ENCODE results near the gene MAML3.

MAML3 gene

GRCh38 chr4:140157341-140157740 is 3.4 kb upstream of the MAML3 start:
- H3K9me3 ChIP-seq (ENCODE audit: control insufficient read depth in 2 of 2, low read length in 2 of 2) = no peaks in the 10 kb centered on the region
- peaks cover 19 to 21% of the 10 kb centered on the region in 2 donors for H3K4me1 ChIP-seq (ENCODE audit: control insufficient read depth in 2 of 2, insufficient read depth in 2 of 2, low read length in 2 of 2)
- no peaks in the 10 kb centered on the region for H3K36me3 ChIP-seq (ENCODE audit: control insufficient read depth in 2 of 2, insufficient read depth in 2 of 2, low read length in 2 of 2)
- peak overlapping the region; percentile 53 to 64 for H3K27ac ChIP-seq (ENCODE audit: low read depth in 2 of 2, low read length in 2 of 2)
- H3K27me3 ChIP-seq (ENCODE audit: control insufficient read depth in 2 of 2, insufficient read depth in 2 of 2, low read length in 2 of 2) = no peaks in the 10 kb centered on the region
- no peak overlapping the region for H3K9ac ChIP-seq (ENCODE audit: low read depth in 1 of 2, low read length in 2 of 2)
- H3K4me3 ChIP-seq (ENCODE audit: low read length in 2 of 2) = no peak overlapping the region

GRCh38 chr4:140156529-140157171 is 2.7 kb upstream of the MAML3 start:
- H3K27me3 ChIP-seq (ENCODE audit: control insufficient read depth in 2 of 2, insufficient read depth in 2 of 2, low read length in 2 of 2) = no peaks in the 10 kb centered on the region
- H3K36me3 ChIP-seq (ENCODE audit: control insufficient read depth in 2 of 2, insufficient read depth in 2 of 2, low read length in 2 of 2) = no peaks in the 10 kb centered on the region
- no peaks in the 10 kb centered on the region for H3K9me3 ChIP-seq (ENCODE audit: control insufficient read depth in 2 of 2, low read length in 2 of 2)
- H3K4me3 ChIP-seq (ENCODE audit: low read length in 2 of 2) = no peak overlapping the region
- peaks cover 19 to 21% of the 10 kb centered on the region in 2 donors for H3K4me1 ChIP-seq (ENCODE audit: control insufficient read depth in 2 of 2, insufficient read depth in 2 of 2, low read length in 2 of 2)
- no peak overlapping the region for H3K27ac ChIP-seq (ENCODE audit: low read depth in 2 of 2, low read length in 2 of 2)
- no peak overlapping the region for H3K9ac ChIP-seq (ENCODE audit: low read depth in 1 of 2, low read length in 2 of 2)

- Histone ChIP-seq H3K27ac (ENCODE audit: low read depth in 2 of 2, low read length in 2 of 2) (peak overlapping the region; percentile 91 to 97), H3K4me1 (ENCODE audit: control insufficient read depth in 2 of 2, insufficient read depth in 2 of 2, low read length in 2 of 2) (peaks cover 19 to 26% of the 10 kb centered on the region in 2 donors), H3K27me3 (ENCODE audit: control insufficient read depth in 2 of 2, insufficient read depth in 2 of 2, low read length in 2 of 2) (no peaks in the 10 kb centered on the region)
These were observed 548 bp upstream of the MAML3 start for GRCh38 chr4:140154572-140154891.

GRCh38 chr4:140153419-140153717 is 616 bp downstream of the MAML3 start:
- no peaks in the 10 kb centered on the region for H3K9me3 ChIP-seq (ENCODE audit: control insufficient read depth in 2 of 2, low read length in 2 of 2)
- H3K27me3 ChIP-seq (ENCODE audit: control insufficient read depth in 2 of 2, insufficient read depth in 2 of 2, low read length in 2 of 2) = no peaks in the 10 kb centered on the region
- no peaks in the 10 kb centered on the region for H3K36me3 ChIP-seq (ENCODE audit: control insufficient read depth in 2 of 2, insufficient read depth in 2 of 2, low read length in 2 of 2)
- peak overlapping the region; percentile 79 to 96 for H3K9ac ChIP-seq (ENCODE audit: low read depth in 1 of 2, low read length in 2 of 2)
- H3K4me1 ChIP-seq (ENCODE audit: control insufficient read depth in 2 of 2, insufficient read depth in 2 of 2, low read length in 2 of 2) = peaks cover 14 to 25% of the 10 kb centered on the region in 2 donors
- peak overlapping the region; percentile 91 to 97 for H3K27ac ChIP-seq (ENCODE audit: low read depth in 2 of 2, low read length in 2 of 2)
- peak overlapping the region; percentile 89 to 90 for H3K4me3 ChIP-seq (ENCODE audit: low read length in 2 of 2)

More at GRCh38 chr4:140154572-140154891, 548 bp upstream of the MAML3 start:
- peak overlapping the region; percentile 82 to 89 for H3K4me3 ChIP-seq (ENCODE audit: low read length in 2 of 2)
- H3K9ac ChIP-seq (ENCODE audit: low read depth in 1 of 2, low read length in 2 of 2) = peak overlapping the region; percentile 83 to 96
- no peaks in the 10 kb centered on the region for H3K36me3 ChIP-seq (ENCODE audit: control insufficient read depth in 2 of 2, insufficient read depth in 2 of 2, low read length in 2 of 2)
- no peaks in the 10 kb centered on the region for H3K9me3 ChIP-seq (ENCODE audit: control insufficient read depth in 2 of 2, low read length in 2 of 2)

- peak overlapping the region; percentile 79 to 96 for H3K9ac ChIP-seq (ENCODE audit: low read depth in 1 of 2, low read length in 2 of 2)
- H3K4me1 ChIP-seq (ENCODE audit: control insufficient read depth in 2 of 2, insufficient read depth in 2 of 2, low read length in 2 of 2) = peaks cover 9 to 21% of the 10 kb centered on the region in 2 donors
- peak overlapping the region; percentile 89 to 90 for H3K4me3 ChIP-seq (ENCODE audit: low read length in 2 of 2)
- H3K27ac ChIP-seq (ENCODE audit: low read depth in 2 of 2, low read length in 2 of 2) = peak overlapping the region; percentile 91 to 97
- no peaks in the 10 kb centered on the region for H3K9me3 ChIP-seq (ENCODE audit: control insufficient read depth in 2 of 2, low read length in 2 of 2)
- H3K27me3 ChIP-seq (ENCODE audit: control insufficient read depth in 2 of 2, insufficient read depth in 2 of 2, low read length in 2 of 2) = no peaks in the 10 kb centered on the region
- H3K36me3 ChIP-seq (ENCODE audit: control insufficient read depth in 2 of 2, insufficient read depth in 2 of 2, low read length in 2 of 2) = no peaks in the 10 kb centered on the region
These were observed 1.1 kb downstream of the MAML3 start for GRCh38 chr4:140152751-140153418.

GRCh38 chr4:140152013-140152703 is 1.8 kb downstream of the MAML3 start:
- H3K9ac ChIP-seq (ENCODE audit: low read depth in 1 of 2, low read length in 2 of 2) = peak overlapping the region; percentile 79 to 96
- peak overlapping the region; percentile 89 to 90 for H3K4me3 ChIP-seq (ENCODE audit: low read length in 2 of 2)
- H3K36me3 ChIP-seq (ENCODE audit: control insufficient read depth in 2 of 2, insufficient read depth in 2 of 2, low read length in 2 of 2) = no peaks in the 10 kb centered on the region
- no peaks in the 10 kb centered on the region for H3K9me3 ChIP-seq (ENCODE audit: control insufficient read depth in 2 of 2, low read length in 2 of 2)
- H3K4me1 ChIP-seq (ENCODE audit: control insufficient read depth in 2 of 2, insufficient read depth in 2 of 2, low read length in 2 of 2) = peaks cover 6 to 16% of the 10 kb centered on the region in 2 donors
- peak overlapping the region; percentile 91 to 97 for H3K27ac ChIP-seq (ENCODE audit: low read depth in 2 of 2, low read length in 2 of 2)
- no peaks in the 10 kb centered on the region for H3K27me3 ChIP-seq (ENCODE audit: control insufficient read depth in 2 of 2, insufficient read depth in 2 of 2, low read length in 2 of 2)

- H3K9ac ChIP-seq (ENCODE audit: low read depth in 1 of 2, low read length in 2 of 2) = peak overlapping the region; percentile 79 to 96
- peak overlapping the region; percentile 91 to 97 for H3K27ac ChIP-seq (ENCODE audit: low read depth in 2 of 2, low read length in 2 of 2)
- no peaks in the 10 kb centered on the region for H3K36me3 ChIP-seq (ENCODE audit: control insufficient read depth in 2 of 2, insufficient read depth in 2 of 2, low read length in 2 of 2)
These were observed 2.3 kb downstream of the MAML3 start for GRCh38 chr4:140151699-140152012.

GRCh38 chr4:140150886-140151698 is 2.9 kb downstream of the MAML3 start:
- peak overlapping the region; percentile 91 to 97 for H3K27ac ChIP-seq (ENCODE audit: low read depth in 2 of 2, low read length in 2 of 2)
- peak overlapping the region; percentile 79 to 96 for H3K9ac ChIP-seq (ENCODE audit: low read depth in 1 of 2, low read length in 2 of 2)
- no peaks in the 10 kb centered on the region for H3K9me3 ChIP-seq (ENCODE audit: control insufficient read depth in 2 of 2, low read length in 2 of 2)
- H3K27me3 ChIP-seq (ENCODE audit: control insufficient read depth in 2 of 2, insufficient read depth in 2 of 2, low read length in 2 of 2) = no peaks in the 10 kb centered on the region
- H3K36me3 ChIP-seq (ENCODE audit: control insufficient read depth in 2 of 2, insufficient read depth in 2 of 2, low read length in 2 of 2) = no peaks in the 10 kb centered on the region
- H3K4me3 ChIP-seq (ENCODE audit: low read length in 2 of 2) = peak overlapping the region; percentile 89 to 90
- H3K4me1 ChIP-seq (ENCODE audit: control insufficient read depth in 2 of 2, insufficient read depth in 2 of 2, low read length in 2 of 2) = peaks cover 3 to 16% of the 10 kb centered on the region in 2 donors

More at GRCh38 chr4:140151699-140152012, 2.3 kb downstream of the MAML3 start:
- Histone ChIP-seq H3K4me1 (ENCODE audit: control insufficient read depth in 2 of 2, insufficient read depth in 2 of 2, low read length in 2 of 2) (peaks cover 3 to 16% of the 10 kb centered on the region in 2 donors), H3K9me3 (ENCODE audit: control insufficient read depth in 2 of 2, low read length in 2 of 2) (no peaks in the 10 kb centered on the region), H3K27me3 (ENCODE audit: control insufficient read depth in 2 of 2, insufficient read depth in 2 of 2, low read length in 2 of 2) (no peaks in the 10 kb centered on the region), H3K4me3 (ENCODE audit: low read length in 2 of 2) (peak overlapping the region; percentile 89 to 90)

GRCh38 chr4:140150636-140150885 is 3.4 kb downstream of the MAML3 start:
- Histone ChIP-seq H3K9ac (ENCODE audit: low read depth in 1 of 2, low read length in 2 of 2) (peak overlapping the region; percentile 74 to 96), H3K27me3 (ENCODE audit: control insufficient read depth in 2 of 2, insufficient read depth in 2 of 2, low read length in 2 of 2) (no peaks in the 10 kb centered on the region), H3K4me3 (ENCODE audit: low read length in 2 of 2) (peak overlapping the region; percentile 89 to 90), H3K4me1 (ENCODE audit: control insufficient read depth in 2 of 2, insufficient read depth in 2 of 2, low read length in 2 of 2) (peaks cover 3 to 16% of the 10 kb centered on the region in 2 donors), H3K27ac (ENCODE audit: low read depth in 2 of 2, low read length in 2 of 2) (peak overlapping the region; percentile 91 to 97), H3K36me3 (ENCODE audit: control insufficient read depth in 2 of 2, insufficient read depth in 2 of 2, low read length in 2 of 2) (no peaks in the 10 kb centered on the region), H3K9me3 (ENCODE audit: control insufficient read depth in 2 of 2, low read length in 2 of 2) (no peaks in the 10 kb centered on the region)
